SU-DHL-6 (cell line): Measurements from ENCODE around the gene SREBF2.

Source experiments
- H2AFZ ChIP-seq: fragments of 200-600 bp; sonication (generic); 2 replicates; pipeline ENCODE4 v1.6.1; 2014; ENCODE audit warnings: low read depth, mild to moderate bottlenecking, moderate library complexity, mixed read lengths, antibody characterized with exemption, low read length; ENCODE audit not compliant: severe bottlenecking
- H3F3A ChIP-seq: fragments of 200-600 bp; shearing (Covaris generic); 2 replicates; pipeline ENCODE4 v1.6.0; 2016; ENCODE audit warnings: antibody characterized with exemption, mild to moderate bottlenecking; ENCODE audit not compliant: insufficient read depth
- H3K27ac ChIP-seq: fragments of 200-600 bp; sonication (generic); 2 replicates; pipeline ENCODE4 v1.5.1; 2016; ENCODE audit warnings: low read depth, mild to moderate bottlenecking, low read length, moderate library complexity, mixed read lengths
- H3K27me3 ChIP-seq: fragments of 200-600 bp; sonication (generic), shearing (Covaris generic); 2 replicates; pipeline ENCODE4 v1.6.0; 2014; ENCODE audit warnings: mild to moderate bottlenecking, low read length
- H3K36me3 ChIP-seq: fragments of 200-600 bp; sonication (generic); 2 replicates; pipeline ENCODE4 v1.6.1; 2014; ENCODE audit warnings: mild to moderate bottlenecking, low read length, mixed read lengths
- H3K4me2 ChIP-seq: fragments of 300-600, 200-600 bp; shearing (Covaris generic), sonication (generic); 2 replicates; pipeline ENCODE4 v1.6.0; 2014; ENCODE audit warnings: low read length, low read depth, mild to moderate bottlenecking; ENCODE audit not compliant: poor library complexity, severe bottlenecking
- H3K4me3 ChIP-seq: fragments of 200-600 bp; sonication (generic); 2 replicates; pipeline ENCODE4 v1.5.1; 2014; ENCODE audit warnings: antibody characterized with exemption, low read length, mild to moderate bottlenecking, mixed read lengths; ENCODE audit not compliant: insufficient read depth, poor library complexity, severe bottlenecking
- H3K79me2 ChIP-seq: fragments of 200-600 bp; sonication (generic); 2 replicates; pipeline ENCODE4 v1.6.1; 2014; ENCODE audit warnings: mild to moderate bottlenecking, low read length, moderate library complexity; ENCODE audit not compliant: insufficient read depth
- H3K9ac ChIP-seq: fragments of 200-600 bp; sonication (generic); 2 replicates; pipeline ENCODE4 v1.7.0; 2014; ENCODE audit warnings: mild to moderate bottlenecking, low read length
- H3K9me2 ChIP-seq: fragments of 200-600 bp; sonication (generic); replicated peaks from 2 replicates; pipeline ENCODE4 v1.6.1; 2014; ENCODE audit warnings: low read length; ENCODE audit not compliant: insufficient read depth
- H3K9me3 ChIP-seq: fragments of 200-600 bp; sonication (generic); 2 replicates; pipeline ENCODE4 v1.6.1; 2014; ENCODE audit warnings: low read length, mixed read lengths; ENCODE audit not compliant: insufficient read depth
- H4K20me1 ChIP-seq: fragments of 200-600 bp; sonication (generic); 2 replicates; pipeline ENCODE4 v1.6.1; 2014; ENCODE audit warnings: low read depth, mild to moderate bottlenecking, antibody characterized with exemption, low read length, moderate library complexity, mixed read lengths
- EZH2phosphoT487 ChIP-seq: fragments of 200-600 bp; sonication (generic), shearing (Covaris generic); conservative IDR thresholded peaks from 2 replicates; pipeline ENCODE4 v1.6.1; 2018; ENCODE audit warnings: mild to moderate bottlenecking, antibody characterized with exemption, low read length, moderate library complexity, mixed read lengths
- TF ChIP-seq, protein P1 (sequence below): fragments of 200-600 bp; sonication (generic); IDR thresholded peaks from one replicate; pipeline ENCODE4 v1.5.1; 2017; ENCODE audit warnings: antibody characterized with exemption, mild to moderate bottlenecking, low read length, moderate library complexity; ENCODE audit not compliant: insufficient read depth, poor library complexity, severe bottlenecking

Gene SREBF2

DNA sequence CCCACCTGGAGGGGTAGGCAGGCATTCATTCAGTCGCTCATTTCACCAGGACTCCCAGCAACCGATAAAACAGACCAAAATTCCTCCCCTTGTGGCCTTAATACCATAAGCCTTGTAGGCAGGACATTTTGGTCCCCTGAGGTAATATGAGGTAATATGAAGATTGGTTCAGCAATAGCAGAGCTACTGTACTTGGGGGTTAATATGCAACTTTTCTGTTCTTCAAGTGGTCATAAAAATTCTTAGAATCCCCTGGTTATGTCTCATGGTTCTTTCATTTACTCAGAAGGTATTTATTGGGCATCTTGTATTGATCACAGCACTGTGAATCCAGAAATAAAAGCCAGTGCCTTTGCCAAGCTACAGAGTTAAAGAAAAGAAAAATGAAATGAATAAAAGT is 52.2 kb downstream of the SREBF2 start:
- H3K36me3 ChIP-seq = peaks cover 58% of the 10 kb centered on the region
- no peak overlapping the region for H3K27ac ChIP-seq
- no peaks in the 10 kb centered on the region for H3K9me2 ChIP-seq
- peaks cover 13% of the 10 kb centered on the region; the same call in 1 of the 2 replicates for H3F3A ChIP-seq
- no peak overlapping the region for H2AFZ ChIP-seq
- H3K27me3 ChIP-seq = no peaks in the 10 kb centered on the region
- no peak overlapping the region for H3K4me2 ChIP-seq
- no peaks in the 10 kb centered on the region for H4K20me1 ChIP-seq
- no peak for TF ChIP-seq EZH2phosphoT487
- TF ChIP-seq, protein P1, sequence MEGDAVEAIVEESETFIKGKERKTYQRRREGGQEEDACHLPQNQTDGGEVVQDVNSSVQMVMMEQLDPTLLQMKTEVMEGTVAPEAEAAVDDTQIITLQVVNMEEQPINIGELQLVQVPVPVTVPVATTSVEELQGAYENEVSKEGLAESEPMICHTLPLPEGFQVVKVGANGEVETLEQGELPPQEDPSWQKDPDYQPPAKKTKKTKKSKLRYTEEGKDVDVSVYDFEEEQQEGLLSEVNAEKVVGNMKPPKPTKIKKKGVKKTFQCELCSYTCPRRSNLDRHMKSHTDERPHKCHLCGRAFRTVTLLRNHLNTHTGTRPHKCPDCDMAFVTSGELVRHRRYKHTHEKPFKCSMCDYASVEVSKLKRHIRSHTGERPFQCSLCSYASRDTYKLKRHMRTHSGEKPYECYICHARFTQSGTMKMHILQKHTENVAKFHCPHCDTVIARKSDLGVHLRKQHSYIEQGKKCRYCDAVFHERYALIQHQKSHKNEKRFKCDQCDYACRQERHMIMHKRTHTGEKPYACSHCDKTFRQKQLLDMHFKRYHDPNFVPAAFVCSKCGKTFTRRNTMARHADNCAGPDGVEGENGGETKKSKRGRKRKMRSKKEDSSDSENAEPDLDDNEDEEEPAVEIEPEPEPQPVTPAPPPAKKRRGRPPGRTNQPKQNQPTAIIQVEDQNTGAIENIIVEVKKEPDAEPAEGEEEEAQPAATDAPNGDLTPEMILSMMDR = no peak
- no peaks in the 10 kb centered on the region for H3K9me3 ChIP-seq
- no peak overlapping the region for H3K9ac ChIP-seq
- H3K79me2 ChIP-seq = no peaks in the 10 kb centered on the region
- H3K4me3 ChIP-seq = no peak overlapping the region

DNA sequence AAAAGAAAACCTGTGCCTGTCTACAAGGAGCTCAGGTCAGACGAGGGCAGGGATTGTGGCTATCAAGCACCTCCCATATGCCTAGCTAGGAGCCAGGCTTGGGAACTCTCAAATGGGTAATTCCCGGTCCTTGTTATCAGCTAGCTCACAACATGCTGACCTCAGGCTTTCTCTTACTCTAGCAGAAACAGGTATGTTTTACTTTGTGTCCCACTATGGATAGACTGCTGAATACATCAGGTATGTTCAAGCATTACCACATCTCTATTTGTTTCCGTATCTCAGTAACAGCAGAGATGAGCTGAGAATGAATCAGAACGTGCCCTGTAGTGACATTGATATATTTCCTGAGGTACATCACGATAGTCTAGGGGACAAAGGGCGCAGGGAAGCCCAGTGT is 52.6 kb downstream of the SREBF2 start:
- Histone ChIP-seq H3K9me3 (no peaks in the 10 kb centered on the region), H4K20me1 (no peaks in the 10 kb centered on the region), H3K27me3 (no peaks in the 10 kb centered on the region), H2AFZ (no peak overlapping the region), H3K9me2 (no peaks in the 10 kb centered on the region), H3K4me2 (no peak overlapping the region), H3K4me3 (no peak overlapping the region), H3K79me2 (no peaks in the 10 kb centered on the region), H3F3A (peaks cover 13% of the 10 kb centered on the region; the same call in 1 of the 2 replicates), H3K9ac (no peak overlapping the region), H3K36me3 (peaks cover 58% of the 10 kb centered on the region), H3K27ac (no peak overlapping the region)
- TF ChIP-seq, protein P1 = no peak
- TF ChIP-seq EZH2phosphoT487 = no peak

DNA sequence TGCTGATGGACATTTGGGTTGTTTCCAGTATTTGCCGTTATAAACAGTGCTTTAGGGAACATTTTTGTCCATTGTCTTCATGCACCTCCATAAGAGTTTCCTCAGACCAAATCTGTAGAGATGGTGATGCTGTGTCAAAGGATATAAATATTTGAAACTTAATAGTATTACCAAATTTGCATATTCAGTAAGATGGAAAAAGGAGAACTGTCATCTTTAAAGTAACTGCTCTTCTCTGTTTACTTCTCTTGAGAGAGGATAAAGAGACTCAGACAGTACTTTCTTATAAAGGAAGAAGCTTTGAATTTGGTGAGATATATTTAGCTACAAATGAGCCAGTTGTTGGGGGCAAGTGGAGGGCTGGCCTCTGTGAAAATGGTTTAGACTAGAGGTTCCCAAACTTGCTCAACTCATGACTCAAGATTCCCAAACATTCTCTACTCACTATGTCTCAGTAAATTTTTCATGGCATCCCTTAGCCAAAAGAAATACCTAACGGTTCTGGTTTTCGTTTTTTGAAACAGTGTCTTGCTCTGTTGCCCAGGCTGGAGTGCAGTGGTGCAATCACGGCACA is 55.8 kb downstream of the SREBF2 start:
- Histone ChIP-seq H3K27me3 (no peaks in the 10 kb centered on the region), H2AFZ (no peak overlapping the region), H3K36me3 (peaks cover 46% of the 10 kb centered on the region), H3F3A (peaks cover 13% of the 10 kb centered on the region; the same call in 1 of the 2 replicates), H3K9me2 (no peaks in the 10 kb centered on the region), H3K9ac (no peak overlapping the region), H3K4me3 (no peak overlapping the region), H3K27ac (peak overlapping the region; percentile 44), H3K4me2 (no peak overlapping the region), H4K20me1 (no peaks in the 10 kb centered on the region), H3K79me2 (no peaks in the 10 kb centered on the region), H3K9me3 (no peaks in the 10 kb centered on the region)
- TF ChIP-seq, protein P1 = no peak
- no peak for TF ChIP-seq EZH2phosphoT487
